MM.1S (cell line): Measurements from ENCODE around the gene RNASE11.

ENCODE experiments used
- DNase-seq: peaks from one replicate; pipeline ENCODE4 v3.0.0-alpha.2; 2015
- H2AFZ ChIP-seq: fragments of 300-600 bp; sonication (generic); 2 replicates; pipeline ENCODE4 v1.6.0; 2016; ENCODE audit warnings: antibody characterized with exemption, low read length
- H3F3A ChIP-seq: fragments of 300-600 bp; sonication (generic); 2 replicates; pipeline ENCODE4 v1.6.1; 2016; ENCODE audit warnings: mild to moderate bottlenecking, antibody characterized with exemption, low read length, moderate library complexity, mixed read lengths; ENCODE audit not compliant: insufficient read depth
- H3K27ac ChIP-seq: fragments of 300-600 bp; sonication (generic); 2 replicates; pipeline ENCODE4 v1.5.1; 2016; ENCODE audit warnings: mild to moderate bottlenecking, low read length
- H3K27me3 ChIP-seq: fragments of 300-600 bp; sonication (generic); replicated peaks from 2 replicates; pipeline ENCODE4 v1.6.0; 2016; ENCODE audit warnings: low read length; ENCODE audit not compliant: insufficient read depth
- H3K36me3 ChIP-seq: fragments of 300-600 bp; sonication (generic); replicated peaks from 2 replicates; pipeline ENCODE4 v1.6.1; 2016; ENCODE audit warnings: mild to moderate bottlenecking, low read length, mixed read lengths; ENCODE audit not compliant: insufficient read depth
- H3K4me1 ChIP-seq: fragments of 300-600 bp; sonication (generic); 2 replicates; pipeline ENCODE4 v1.6.1; 2016; ENCODE audit warnings: low read length, mixed read lengths
- H3K4me2 ChIP-seq: fragments of 300-600 bp; sonication (generic); 2 replicates; pipeline ENCODE4 v1.6.0; 2016; ENCODE audit warnings: low read depth, low read length
- H3K4me3 ChIP-seq: fragments of 300-600 bp; sonication (generic); 2 replicates; pipeline ENCODE4 v1.5.1; 2016; ENCODE audit warnings: low read length, mixed read lengths
- H3K79me2 ChIP-seq: fragments of 300-600 bp; sonication (generic); 2 replicates; pipeline ENCODE4 v1.6.1; 2016; ENCODE audit warnings: mixed run types, low read length, mixed read lengths
- H3K9ac ChIP-seq: fragments of 300-600 bp; sonication (generic); 2 replicates; pipeline ENCODE4 v1.6.1; 2016; ENCODE audit warnings: low read length, mixed read lengths
- H3K9me2 ChIP-seq: fragments of 300-600 bp; sonication (generic); replicated peaks from 2 replicates; pipeline ENCODE4 v1.6.1; 2016; ENCODE audit warnings: mild to moderate bottlenecking, low read length, mixed read lengths; ENCODE audit not compliant: insufficient read depth
- H3K9me3 ChIP-seq: fragments of 300-600 bp; sonication (generic); replicated peaks from 2 replicates; pipeline ENCODE4 v1.6.1; 2016; ENCODE audit warnings: mild to moderate bottlenecking, low read length, mixed read lengths; ENCODE audit not compliant: insufficient read depth
- H4K20me1 ChIP-seq: fragments of 300-600 bp; sonication (generic); 2 replicates; pipeline ENCODE4 v1.6.1; 2016; ENCODE audit warnings: mild to moderate bottlenecking, low read length, moderate library complexity, mixed read lengths; ENCODE audit not compliant: insufficient read depth
- EZH2 ChIP-seq: fragments of 300-600 bp; sonication (generic); optimal IDR thresholded peaks from 2 replicates; pipeline ENCODE3; 2017; ENCODE audit warnings: low read depth, mild to moderate bottlenecking, antibody characterized with exemption, low read length, mixed read lengths
- EZH2phosphoT487 ChIP-seq: fragments of 300-600 bp; sonication (generic); IDR thresholded peaks from 2 replicates; pipeline ENCODE4 v1.6.1; 2018; ENCODE audit warnings: antibody characterized with exemption, low read length
- TF ChIP-seq, protein P1 (sequence below): fragments of 300-600 bp; sonication (generic); IDR thresholded peaks from 2 replicates; pipeline ENCODE4 v1.5.1; 2016; ENCODE audit warnings: antibody characterized with exemption, low read length, mixed read lengths

RNASE11 gene

DNA sequence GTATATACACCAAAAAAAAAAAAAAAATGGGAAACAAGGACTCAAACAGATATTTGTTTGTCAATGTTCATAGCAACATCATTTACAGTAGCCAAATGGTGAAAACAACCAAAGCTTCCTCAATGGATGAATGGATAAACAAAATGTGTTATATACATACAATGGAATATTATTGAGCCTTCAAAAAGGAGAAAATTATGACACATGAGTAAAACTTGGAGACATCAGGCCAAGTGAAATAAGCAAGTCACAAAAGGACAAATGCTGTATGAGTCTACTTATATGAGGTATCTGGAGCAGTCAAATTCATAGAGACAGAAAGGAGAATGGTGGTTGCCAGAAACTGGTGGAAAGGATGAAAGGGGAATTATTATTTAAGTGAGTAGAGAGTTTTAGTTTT, 34.8 kb downstream of the RNASE11 start:
- H2AFZ ChIP-seq: no peak overlapping the region
- H3K9me3 ChIP-seq: no peaks in the 10 kb centered on the region
- H3K36me3 ChIP-seq: no peaks in the 10 kb centered on the region
- no peaks in the 10 kb centered on the region for H3K27me3 ChIP-seq
- H3K79me2 ChIP-seq: no peaks in the 10 kb centered on the region
- no peaks in the 10 kb centered on the region for H3K4me1 ChIP-seq
- H3K4me2 ChIP-seq: no peak overlapping the region
- no peaks in the 10 kb centered on the region for H3K9me2 ChIP-seq
- no peaks in the 10 kb centered on the region for H4K20me1 ChIP-seq
- H3K4me3 ChIP-seq: no peak overlapping the region
- TF ChIP-seq, protein P1, sequence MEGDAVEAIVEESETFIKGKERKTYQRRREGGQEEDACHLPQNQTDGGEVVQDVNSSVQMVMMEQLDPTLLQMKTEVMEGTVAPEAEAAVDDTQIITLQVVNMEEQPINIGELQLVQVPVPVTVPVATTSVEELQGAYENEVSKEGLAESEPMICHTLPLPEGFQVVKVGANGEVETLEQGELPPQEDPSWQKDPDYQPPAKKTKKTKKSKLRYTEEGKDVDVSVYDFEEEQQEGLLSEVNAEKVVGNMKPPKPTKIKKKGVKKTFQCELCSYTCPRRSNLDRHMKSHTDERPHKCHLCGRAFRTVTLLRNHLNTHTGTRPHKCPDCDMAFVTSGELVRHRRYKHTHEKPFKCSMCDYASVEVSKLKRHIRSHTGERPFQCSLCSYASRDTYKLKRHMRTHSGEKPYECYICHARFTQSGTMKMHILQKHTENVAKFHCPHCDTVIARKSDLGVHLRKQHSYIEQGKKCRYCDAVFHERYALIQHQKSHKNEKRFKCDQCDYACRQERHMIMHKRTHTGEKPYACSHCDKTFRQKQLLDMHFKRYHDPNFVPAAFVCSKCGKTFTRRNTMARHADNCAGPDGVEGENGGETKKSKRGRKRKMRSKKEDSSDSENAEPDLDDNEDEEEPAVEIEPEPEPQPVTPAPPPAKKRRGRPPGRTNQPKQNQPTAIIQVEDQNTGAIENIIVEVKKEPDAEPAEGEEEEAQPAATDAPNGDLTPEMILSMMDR: no peak
- TF ChIP-seq EZH2 (no peak), EZH2phosphoT487 (no peak)
- H3K9ac ChIP-seq: no peak overlapping the region
- no peaks in the 10 kb centered on the region for H3F3A ChIP-seq
- no peak overlapping the region for H3K27ac ChIP-seq
- DNase-seq: no peak

DNA sequence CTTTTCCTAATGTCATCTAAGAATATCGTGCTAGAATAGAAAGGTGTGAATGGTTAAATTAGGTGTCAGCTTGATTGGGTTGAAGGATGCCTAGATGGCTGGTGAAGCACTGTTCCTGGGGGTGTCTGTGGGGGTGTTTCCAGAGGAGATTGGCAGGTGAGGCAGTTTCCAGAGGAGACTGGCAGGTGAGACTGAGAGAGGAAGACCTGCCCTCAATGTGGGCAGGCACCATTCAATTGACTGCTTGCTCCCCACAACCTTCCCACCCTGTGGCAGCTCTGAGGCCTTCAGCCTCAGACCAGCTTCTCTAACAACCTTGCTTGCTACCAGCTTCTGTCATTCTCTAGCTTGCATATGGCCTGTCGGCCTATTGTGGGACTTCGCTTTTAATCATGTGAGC, 36.2 kb downstream of the RNASE11 start:
- H3K9ac ChIP-seq: no peak overlapping the region
- H3K4me3 ChIP-seq: no peak overlapping the region
- no peak overlapping the region for H2AFZ ChIP-seq
- no peaks in the 10 kb centered on the region for H3K27me3 ChIP-seq
- no peak for TF ChIP-seq EZH2phosphoT487
- TF ChIP-seq EZH2: no peak
- TF ChIP-seq, protein P1: no peak
- no peaks in the 10 kb centered on the region for H3K36me3 ChIP-seq
- H3K9me3 ChIP-seq: no peaks in the 10 kb centered on the region
- H3K4me1 ChIP-seq: no peaks in the 10 kb centered on the region
- H3K9me2 ChIP-seq: no peaks in the 10 kb centered on the region
- no peaks in the 10 kb centered on the region for H3K79me2 ChIP-seq
- no peak overlapping the region for H3K4me2 ChIP-seq
- H3K27ac ChIP-seq: no peak overlapping the region
- no peaks in the 10 kb centered on the region for H3F3A ChIP-seq
- no peak for DNase-seq
- no peaks in the 10 kb centered on the region for H4K20me1 ChIP-seq

DNA sequence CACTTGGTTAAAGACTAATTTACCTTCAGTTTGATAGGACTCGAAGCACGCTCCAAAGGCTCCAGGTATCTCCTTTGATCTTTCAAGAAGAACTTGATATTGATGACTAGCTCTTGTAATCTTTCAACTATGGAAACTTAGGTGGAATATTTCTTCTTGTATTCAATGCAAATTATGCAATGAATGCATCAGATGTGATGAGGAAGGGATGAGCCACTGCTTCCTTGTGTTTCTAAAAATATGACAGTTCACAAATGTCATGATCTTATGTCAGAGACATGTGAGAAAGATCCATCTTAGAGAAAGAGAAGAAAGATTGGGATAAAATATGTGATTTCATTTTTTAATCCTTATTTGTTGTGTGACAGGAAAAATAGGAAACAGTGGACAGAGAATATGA, 36.9 kb downstream of the RNASE11 start:
- Histone ChIP-seq H3F3A (no peaks in the 10 kb centered on the region), H3K4me1 (no peaks in the 10 kb centered on the region), H3K27ac (no peak overlapping the region), H4K20me1 (no peaks in the 10 kb centered on the region), H3K4me2 (no peak overlapping the region), H3K9ac (no peak overlapping the region), H3K36me3 (no peaks in the 10 kb centered on the region), H3K27me3 (no peaks in the 10 kb centered on the region), H2AFZ (no peak overlapping the region), H3K4me3 (no peak overlapping the region), H3K9me3 (no peaks in the 10 kb centered on the region), H3K9me2 (no peaks in the 10 kb centered on the region), H3K79me2 (no peaks in the 10 kb centered on the region)
- TF ChIP-seq, protein P1: no peak
- TF ChIP-seq EZH2 (no peak), EZH2phosphoT487 (no peak)
- no peak for DNase-seq
